GM12892 (cell line): ENCODE measurements around the gene VGLL4.

Source experiments
- POLR2A ChIP-seq: IDR thresholded peaks from 2 replicates; pipeline ENCODE4 v1.6.1; 2011; ENCODE audit warnings: low read depth, low read length, control low read depth
- POLR2AphosphoS5 ChIP-seq: IDR thresholded peaks from 2 replicates; pipeline ENCODE4 v1.6.1; 2011; ENCODE audit warnings: low read depth, low read length, control low read depth

GRCh38 chr3:11640009-11640673, 3.6 kb downstream of the VGLL4 start:
- no peak for TF ChIP-seq POLR2AphosphoS5
- TF ChIP-seq POLR2A: no peak
